Posterior cingulate gyrus (tissue), 11 donors: ENCODE results near the gene FAM53C.

ENCODE experiments used
- DNase-seq, 10 donors: peaks; one replicate each; pipeline versions ENCODE4 v3.0.0 to v3.0.0-alpha.2; 2020 to 2021; ENCODE audit warnings: mixed read lengths in 3 of 10
- intact Hi-C: fragments of 100-400 bp; cut with DNase I; formaldehyde crosslinking; loops from one replicate; pipeline ENCODE4 v1.15.1; 2023

FAM53C gene

DNA sequence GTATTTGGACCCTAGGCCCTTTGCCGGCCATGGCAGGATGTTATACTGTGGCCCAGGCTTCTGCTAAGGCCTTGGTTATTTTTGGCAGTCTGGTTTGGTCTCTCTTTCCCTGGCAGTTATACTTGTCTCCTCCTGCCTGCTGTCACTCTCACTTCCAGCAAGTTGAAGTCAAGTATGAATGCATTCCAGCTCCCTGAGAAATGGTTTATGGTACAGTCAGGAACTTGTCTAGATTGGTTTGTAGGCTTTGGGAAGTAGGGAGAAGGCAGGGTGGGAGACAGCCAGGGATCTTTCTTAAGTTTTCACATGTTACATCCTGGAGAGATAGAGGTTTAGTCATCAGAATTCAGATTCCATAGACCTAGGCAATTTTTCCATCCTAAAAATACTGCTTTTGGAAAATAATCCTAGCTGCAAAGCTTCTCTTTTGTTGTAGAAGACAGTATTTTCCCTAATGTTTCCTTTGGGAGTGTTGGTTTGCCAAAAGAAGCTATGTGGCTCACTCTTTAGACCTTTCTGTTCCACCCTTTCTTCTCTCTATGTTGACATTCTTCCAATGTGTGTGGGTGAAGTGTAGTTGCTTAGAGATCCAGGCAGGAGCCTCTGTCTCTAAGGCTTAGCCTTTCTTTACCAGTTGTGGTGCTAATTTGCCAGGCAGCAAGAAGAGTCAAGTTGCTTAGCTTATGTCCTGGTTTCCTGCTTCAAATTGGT, 11.9 kb downstream of the FAM53C start:
- no peak for DNase-seq
- intact Hi-C loops = no loop called here

DNA sequence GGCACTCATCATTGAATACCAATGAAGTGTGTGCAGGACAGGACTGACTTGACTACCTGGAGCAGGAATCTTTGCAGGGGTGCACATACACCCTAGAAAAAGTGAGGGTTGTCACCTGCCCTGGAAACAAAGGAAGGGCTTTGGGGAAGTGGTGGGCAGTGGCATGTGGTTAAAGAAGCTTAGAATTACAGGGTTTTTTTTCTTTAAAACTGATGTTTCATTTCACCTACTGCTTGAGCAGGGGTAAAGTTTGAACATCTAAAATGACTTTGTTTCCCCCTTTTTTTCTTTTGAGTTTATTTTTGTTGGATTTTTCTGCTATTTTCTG, 12.5 kb downstream of the FAM53C start:
- intact Hi-C loops = no loop called here
- DNase-seq = no peak

DNA sequence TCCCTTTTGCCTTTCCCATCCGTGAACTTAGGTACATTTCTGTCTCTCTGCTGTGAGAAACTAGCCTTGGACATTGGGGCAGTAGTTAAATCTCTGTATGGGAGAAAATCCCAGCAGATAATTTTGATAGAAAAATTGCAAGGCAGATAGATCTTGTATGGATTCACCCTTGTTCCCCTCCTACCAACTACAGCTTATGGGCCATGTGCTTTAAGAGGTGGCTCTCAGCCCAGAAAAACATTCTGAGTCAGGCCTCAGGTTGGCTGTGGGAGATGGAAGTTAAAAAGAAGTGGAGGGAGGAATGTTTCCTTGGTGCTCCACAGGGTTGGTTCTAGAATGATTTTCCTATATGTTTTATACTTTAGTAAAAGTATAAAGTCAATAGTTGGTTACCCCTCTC, 13.0 kb downstream of the FAM53C start:
- no peak for DNase-seq
- intact Hi-C loops = no loop called here

DNA sequence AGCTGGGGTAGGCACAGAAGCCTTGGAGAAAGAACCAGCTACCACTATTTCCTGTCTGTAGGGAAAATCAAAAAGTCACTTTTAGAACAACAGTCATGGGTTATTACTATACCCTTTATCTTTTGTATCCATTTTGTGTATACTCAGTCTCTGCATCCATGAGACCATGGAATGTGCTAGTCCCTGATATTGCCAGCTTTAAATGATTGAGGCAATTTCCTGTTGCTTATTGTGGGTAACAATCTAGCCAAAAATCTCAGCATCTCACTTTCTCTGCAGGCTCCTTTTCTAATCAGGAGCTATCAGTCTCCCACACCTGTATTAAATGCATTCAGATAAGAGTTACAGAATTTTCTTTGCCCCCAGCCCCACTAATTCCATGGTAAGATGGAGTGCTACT, 13.5 kb downstream of the FAM53C start:
- no peak for DNase-seq
- intact Hi-C loops = no loop called here

DNA sequence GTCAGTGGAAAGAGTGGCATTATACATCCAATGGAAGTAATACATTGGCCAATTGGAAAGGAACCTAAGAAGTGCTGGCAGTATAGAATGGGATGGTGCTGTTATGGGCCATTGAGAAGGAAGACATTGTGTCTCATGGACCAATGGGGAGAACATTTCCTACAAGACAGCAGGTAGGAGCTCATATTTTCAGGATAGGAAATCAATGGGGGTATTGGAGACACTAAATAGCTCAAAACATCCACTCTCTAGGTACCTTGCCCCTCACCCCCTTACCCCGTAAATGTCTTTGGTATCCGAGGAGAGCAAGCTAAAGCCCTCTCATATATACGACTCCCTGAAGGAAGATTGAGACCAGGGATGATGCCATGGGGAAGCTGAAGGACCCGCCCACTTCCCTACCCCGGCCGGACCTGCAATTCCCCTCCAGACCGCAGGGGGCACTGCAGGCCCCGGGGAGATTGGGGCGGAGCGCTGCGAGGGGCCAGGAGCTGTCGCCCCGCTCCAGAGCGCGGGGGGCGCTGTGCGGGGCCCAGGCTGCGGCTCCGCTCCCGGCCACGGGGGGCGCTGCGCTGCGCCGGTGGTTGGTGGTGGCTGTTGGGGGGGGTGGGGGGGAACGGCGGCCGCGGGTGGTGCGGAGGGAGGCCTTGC, 14.1 kb downstream of the FAM53C start, which contains the start of gene KDM3B:
KDM3B (plus strand) TSS at position 615 of the 651 bp plus-strand sequence. CDS start 111 bp downstream, outside the sequence.
- DNase-seq = peak; percentile 54 to 97 (median 72)
- intact Hi-C loops = loop anchor here (2.0 kb wide), 1 partner anchor 13 kb away; the partner anchor contains the start of gene FAM53C

DNA sequence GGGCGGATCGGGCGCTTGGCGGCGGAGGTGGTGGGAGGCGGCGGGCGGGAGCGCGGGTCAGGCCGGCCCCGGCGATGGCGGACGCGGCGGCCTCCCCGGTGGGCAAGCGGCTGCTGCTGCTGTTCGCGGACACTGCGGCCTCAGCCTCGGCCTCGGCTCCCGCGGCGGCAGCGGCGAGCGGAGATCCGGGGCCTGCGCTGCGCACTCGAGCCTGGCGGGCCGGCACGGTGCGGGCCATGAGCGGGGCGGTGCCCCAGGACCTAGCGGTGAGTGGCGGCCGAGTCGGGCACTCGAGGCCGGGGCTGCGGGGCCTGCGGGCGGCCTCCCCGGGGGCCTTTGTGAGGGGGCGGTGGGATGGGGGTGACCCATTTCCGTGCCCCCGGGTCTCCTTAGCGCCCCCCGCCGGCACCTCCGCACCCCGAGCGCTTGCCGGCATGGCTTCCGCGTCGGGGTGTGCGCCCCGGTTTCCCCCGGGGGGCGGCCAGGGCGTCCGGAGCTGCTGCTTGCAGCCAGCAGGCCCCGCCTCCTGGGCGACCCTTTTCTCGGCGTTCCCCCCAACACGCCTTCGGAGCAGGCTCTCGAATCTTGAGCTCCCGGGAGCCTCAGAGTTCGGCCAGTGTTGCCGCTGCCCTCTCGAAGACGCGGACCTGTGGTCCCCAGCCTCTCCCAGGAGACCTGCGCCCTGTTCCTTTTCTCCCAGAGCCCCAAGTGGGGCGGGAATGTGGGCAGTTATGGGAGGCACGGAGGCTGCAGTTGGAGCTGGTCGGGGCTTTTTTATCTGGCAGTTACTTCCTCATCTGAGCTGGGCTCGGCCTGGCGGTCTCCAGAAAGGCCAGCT, 14.9 kb downstream of the FAM53C start:
- intact Hi-C loops = loop anchor here (2.0 kb wide), 1 partner anchor 14 kb away; the partner anchor contains the start of gene FAM53C

DNA sequence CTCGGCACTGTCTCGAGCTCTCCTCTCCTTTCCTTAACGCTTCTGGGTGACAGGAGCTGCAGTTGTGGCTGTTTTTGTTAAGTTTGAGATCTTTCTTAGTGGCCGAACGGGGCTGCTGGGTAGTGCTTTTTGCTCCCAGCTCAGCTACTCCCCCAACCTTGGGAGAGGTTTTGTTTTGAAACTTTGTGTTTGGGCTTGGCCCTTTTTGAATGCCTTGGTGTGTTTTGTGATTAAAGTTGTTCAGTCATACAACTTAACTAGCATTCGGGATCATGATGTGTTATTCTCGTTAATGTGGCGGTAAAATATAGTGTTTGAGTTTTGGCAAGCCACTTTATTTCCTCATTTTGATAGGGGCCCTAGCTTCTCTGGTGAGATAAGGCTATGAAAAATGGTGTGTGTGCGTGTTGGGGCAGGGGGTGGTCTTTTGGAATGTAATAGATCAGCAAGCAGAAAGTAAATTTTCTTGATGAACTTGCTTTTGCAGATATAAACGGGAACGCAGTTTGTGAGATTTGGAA, 15.6 kb downstream of the FAM53C start:
- intact Hi-C loops = loop anchor here (2.0 kb wide), 1 partner anchor 15 kb away; the partner anchor contains the start of gene FAM53C
- no peak for DNase-seq

More for the DNA sequence above, 14.9 kb downstream of the FAM53C start:
- peak; percentile 28 to 91 (median 49) for DNase-seq

DNA sequence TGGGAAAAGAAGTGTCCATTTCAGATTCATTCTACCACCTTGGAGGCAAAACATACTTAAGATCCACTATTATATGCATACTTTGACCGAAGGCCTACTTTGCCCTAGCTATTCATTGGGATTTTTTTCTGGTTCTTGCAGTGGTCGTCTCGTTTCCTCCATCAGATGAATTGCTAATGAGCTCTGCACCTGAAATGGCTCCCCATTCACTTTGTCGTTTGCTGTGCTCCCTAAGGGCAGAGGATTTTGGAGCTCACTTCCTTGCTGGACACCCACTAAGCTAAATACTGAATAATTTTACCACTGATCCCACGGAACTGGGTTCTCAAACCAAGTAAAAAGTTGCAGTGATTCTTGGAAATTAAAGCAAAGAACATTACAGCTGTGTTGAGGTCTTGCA, 16.3 kb downstream of the FAM53C start:
- DNase-seq = no peak

DNA sequence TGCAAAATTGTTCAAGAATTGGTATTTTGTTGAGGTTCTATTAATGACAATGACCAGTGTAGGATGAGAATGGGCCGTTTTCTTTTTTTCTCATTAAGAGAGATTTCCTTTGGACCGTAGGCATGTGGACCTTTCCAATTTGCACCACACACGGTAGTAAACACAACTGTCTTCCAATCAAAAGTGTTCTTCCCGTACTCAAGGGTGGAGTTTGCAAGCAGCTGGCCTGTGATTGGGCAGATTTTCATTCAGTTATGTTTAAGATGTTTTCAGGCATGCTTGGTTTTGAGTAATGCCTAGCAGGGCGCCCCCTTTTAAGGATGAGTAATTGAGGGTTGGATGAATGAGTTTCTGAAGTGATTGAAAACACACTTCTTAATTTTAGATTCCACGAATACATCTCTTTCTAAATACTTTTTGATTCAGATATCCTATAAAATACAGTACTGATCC, 16.9 kb downstream of the FAM53C start:
- peak in 4 of 10 donors; percentile 20 to 72 (median 26) for DNase-seq
- intact Hi-C loops = no loop called here

More for the DNA sequence above, 16.3 kb downstream of the FAM53C start:
- intact Hi-C loops = no loop called here

DNA sequence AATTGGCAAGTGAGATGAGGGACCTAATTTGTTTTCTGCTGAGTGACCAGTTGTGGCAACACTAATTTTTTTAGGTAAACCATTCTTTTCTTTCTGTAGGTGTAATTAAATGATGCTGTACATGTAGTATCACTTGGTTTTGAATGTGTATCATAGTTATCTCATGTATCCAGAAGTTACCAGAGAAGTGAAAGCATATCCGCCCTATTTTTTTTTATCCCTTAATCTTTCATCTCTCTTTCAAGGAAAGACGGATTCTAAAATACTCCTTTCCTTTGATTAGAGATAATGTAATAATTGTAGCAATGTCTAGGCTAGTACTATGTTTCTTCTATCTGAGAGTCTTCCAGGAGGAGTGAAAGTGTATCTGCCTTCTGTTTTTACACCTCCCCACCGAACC, 21.6 kb downstream of the FAM53C start:
- DNase-seq = no peak
- intact Hi-C loops = no loop called here

DNA sequence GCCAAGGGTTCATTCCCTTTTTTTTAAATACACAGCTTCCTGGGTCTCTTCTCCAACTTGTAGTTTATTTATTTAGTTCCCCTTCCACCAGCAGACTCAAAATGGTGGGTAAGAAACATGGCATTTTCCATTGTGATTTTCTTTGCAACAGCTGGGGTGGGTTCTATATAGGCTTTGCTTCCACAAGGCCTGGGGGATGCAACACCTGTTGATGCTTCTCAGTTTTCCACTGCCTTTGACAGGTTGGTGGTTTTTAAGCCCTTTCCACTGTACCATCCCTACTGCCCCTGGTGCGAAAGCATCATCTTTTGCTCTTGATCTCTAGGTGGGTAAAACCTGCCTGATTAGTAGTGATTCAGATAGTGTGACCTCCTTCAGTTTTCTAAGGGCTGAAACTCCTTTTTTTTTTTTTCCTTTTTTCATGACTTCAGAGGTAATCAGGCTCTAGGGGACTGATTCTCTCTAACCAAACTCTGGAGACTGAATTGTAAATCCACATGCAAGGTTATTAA, 22.9 kb downstream of the FAM53C start:
- intact Hi-C loops = no loop called here
- no peak for DNase-seq

DNA sequence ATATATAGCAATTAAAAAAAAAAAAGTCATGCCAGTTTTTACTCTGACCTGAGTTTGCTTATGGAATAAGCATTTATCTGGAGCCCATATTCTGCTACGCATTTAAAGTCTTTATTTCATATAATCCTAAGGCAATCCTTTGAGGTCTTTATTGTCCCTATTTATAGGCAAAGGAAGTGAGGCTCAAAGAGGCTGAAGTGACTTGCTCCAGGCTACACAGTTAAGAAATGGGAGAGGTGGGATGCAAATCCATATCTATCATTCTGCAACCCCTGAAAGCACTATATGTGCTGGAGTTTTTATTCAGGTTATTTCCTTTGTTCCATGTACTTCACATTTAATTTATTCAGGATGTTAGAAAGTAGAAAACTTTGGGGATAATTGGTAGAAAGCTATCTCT, 26.5 kb downstream of the FAM53C start:
- intact Hi-C loops = no loop called here
- no peak for DNase-seq

DNA sequence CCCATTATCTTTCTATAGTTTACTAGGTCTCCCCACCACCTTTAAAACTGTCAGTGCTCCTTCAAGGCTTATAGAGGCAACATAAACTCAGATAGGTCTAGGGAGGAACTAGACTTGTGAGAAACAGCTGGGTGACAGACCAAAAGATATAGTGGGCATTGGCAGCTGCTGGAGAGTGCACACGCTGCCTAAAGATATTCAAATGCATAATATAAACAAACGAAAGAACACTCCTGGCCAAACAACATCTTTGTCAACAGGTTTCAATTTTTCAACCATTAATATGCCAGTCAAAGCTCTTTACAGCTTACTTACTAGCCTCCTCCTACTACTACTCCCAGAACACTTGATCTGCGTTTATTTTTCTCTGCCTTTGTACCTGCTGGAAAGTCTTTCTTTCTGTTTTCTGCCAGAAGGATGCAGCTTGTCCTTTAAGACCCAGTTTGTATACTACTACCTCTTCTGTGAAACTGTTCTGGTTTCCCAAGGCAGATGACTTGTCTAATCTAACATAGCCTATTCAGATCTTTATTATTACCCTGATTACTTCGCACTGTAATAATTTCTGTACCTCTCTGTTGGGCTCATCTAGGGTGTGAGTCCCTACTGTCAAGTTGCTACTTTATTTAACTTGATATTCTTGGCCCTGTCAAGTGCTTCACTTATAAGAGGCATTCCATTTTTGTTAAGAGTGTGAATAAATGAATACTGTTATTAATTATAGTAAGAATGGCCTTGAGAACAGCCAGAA, 28.7 kb downstream of the FAM53C start:
- intact Hi-C loops = no loop called here
- DNase-seq = no peak

DNA sequence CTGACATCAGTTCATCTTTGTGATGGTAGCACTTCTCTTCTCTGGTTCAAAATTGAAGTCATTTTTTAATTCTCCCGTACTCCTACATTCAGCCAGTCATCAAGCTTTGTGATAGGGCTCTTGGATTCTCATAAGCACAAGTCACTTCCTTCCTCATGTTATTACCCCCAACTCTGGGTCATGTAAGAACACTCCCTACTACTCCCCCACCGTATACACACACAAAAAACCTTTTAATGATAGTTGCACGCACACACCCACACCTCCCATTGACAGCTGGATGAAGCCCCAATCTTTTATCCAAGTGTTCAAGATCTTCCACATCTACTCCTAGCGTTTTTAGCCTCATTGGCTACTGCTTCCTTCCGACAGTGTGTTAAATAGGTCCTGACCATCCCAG, 31.2 kb downstream of the FAM53C start:
- no peak for DNase-seq
- intact Hi-C loops = no loop called here

DNA sequence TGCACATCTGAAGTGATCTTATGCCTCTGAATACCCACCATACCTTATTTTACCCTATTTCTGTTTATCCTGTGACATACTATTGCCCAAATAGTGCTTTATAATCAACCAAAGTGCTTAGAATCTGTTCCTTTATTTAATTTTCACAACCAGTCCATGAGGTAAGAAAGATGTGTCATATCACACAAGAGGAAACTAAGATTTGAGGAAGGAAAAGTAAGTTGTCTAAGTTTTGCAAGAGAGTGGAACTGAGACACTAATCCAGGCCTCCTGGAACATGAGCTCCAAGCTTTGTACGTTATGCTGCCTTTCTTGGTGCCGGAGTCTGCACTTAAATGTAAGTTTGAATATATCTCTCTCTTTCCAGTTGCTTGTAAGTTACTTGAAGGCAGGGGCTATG, 31.6 kb downstream of the FAM53C start:
- intact Hi-C loops = no loop called here
- DNase-seq = no peak

DNA sequence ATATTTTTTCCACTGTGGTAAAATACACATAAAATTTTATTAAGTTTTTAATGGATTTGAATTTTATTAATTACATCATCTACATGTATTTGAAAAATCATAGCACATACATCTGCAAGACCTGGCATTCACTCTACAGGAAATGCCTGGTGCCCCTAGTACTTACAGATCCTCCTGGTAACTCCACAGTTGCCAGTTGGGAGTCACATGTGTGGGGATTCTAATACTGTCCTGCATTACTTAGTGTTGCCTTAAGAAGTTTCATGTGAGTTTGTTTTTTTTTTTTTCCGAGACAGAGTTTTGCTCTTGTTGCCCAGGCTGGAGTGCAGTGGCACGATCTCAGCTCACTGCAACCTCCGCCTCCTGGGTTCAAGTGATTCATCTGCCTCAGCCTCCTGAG, 32.5 kb downstream of the FAM53C start:
- no peak for DNase-seq
- intact Hi-C loops = no loop called here

DNA sequence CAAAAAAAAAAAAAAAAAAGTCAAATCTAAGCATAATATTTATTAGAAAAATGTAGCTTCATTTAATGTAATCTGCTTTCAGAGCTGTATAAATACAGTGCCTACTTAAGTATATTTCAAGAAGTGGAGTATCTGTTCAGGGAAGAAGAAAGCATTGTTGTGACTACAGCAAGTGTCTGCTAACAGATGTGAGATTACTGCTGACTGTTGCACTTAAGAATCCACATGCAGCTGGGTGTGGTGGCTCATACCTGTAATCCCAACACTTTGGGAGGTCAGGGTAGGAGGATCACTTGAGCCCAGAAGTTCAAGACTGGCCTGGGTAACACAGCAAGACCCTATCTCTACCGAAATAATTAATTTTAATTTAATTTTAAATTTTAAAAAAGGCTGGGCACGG, 33.4 kb downstream of the FAM53C start:
- intact Hi-C loops = no loop called here
- no peak for DNase-seq

DNA sequence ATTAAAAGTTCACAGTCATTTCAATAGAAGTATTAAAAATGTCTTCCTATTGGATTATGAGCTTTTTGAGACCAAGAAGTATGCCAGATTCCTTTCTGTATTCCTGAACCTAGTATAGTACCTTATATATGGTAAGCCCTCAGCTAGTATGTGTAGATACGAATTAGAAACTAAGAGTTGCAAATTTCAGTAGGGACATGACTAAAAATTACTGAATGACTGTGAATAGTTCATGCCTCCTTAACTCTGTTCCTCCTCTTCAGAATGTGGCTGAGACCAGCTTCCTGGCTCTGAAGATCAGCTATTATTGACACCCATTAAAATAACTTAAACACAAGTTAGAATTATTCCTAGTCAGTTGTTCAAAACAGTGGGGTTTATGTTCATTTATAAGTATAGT, 34.2 kb downstream of the FAM53C start:
- DNase-seq = no peak
- intact Hi-C loops = no loop called here

DNA sequence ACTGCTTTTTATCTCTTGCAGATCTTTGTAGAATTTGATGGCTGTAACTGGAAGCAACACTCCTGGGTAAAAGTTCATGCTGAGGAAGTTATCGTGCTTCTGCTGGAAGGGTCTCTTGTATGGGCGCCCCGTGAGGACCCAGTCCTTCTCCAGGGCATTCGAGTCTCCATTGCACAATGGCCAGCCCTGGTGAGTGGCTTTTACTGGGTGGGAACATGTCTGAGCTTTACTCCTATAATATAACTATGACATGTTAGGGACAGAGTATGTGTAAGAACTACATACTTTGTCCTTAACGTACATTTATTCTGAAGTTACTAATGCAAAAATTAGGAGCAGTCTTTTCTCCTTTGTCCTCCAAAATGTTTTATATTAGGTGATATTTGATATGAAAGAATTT, 34.6 kb downstream of the FAM53C start:
- intact Hi-C loops = no loop called here
- no peak for DNase-seq

DNA sequence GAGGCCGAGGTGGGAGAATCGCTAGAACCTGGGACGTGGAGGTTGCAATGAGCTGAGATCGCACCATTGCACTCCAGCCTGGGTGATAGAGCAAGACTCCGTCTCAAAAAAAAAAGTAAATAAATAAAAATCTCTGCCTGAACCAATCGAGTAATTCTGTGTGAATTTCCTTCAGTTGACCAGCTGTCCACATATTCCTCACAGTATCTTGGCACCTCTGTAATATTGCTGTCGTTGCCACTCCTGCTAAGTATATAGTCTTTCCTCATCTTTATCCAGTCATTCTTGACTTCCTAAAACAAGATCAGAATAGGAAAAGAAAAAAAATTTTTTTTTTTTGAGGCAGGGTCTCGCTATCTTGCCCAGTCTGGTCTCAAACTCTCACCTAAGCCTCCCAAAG, 44.3 kb downstream of the FAM53C start:
- DNase-seq = no peak
- intact Hi-C loops = no loop called here
